Ishikawa (cell line): ENCODE results near the gene REV1.

Source experiments
- CEBPB ChIP-seq: IDR thresholded peaks from 2 replicates; pipeline ENCODE4 v1.6.1; 2012
- CREB1 ChIP-seq: IDR thresholded peaks from 2 replicates; pipeline ENCODE4 v1.6.1; 2012; ENCODE audit warnings: low read depth
- EGR1 ChIP-seq: IDR thresholded peaks from 2 replicates; pipeline ENCODE4 v1.6.1; 2012
- EP300 ChIP-seq: IDR thresholded peaks from 2 replicates; pipeline ENCODE4 v1.6.1; 2012; ENCODE audit warnings: borderline replicate concordance
- FOXM1 ChIP-seq: IDR thresholded peaks from 2 replicates; pipeline ENCODE4 v1.6.1; 2012; ENCODE audit warnings: low read depth, borderline replicate concordance
- MAX ChIP-seq: IDR thresholded peaks from 2 replicates; pipeline ENCODE4 v1.6.1; 2012
- NFIC ChIP-seq: IDR thresholded peaks from 2 replicates; pipeline ENCODE4 v1.6.1; 2012
- RAD21 ChIP-seq: IDR thresholded peaks from 2 replicates; pipeline ENCODE4 v1.6.1; 2012; ENCODE audit warnings: low read depth
- REST ChIP-seq: IDR thresholded peaks from 2 replicates; pipeline ENCODE4 v1.6.1; 2012; ENCODE audit warnings: low read depth, mild to moderate bottlenecking
- TAF1 ChIP-seq: IDR thresholded peaks from 2 replicates; pipeline ENCODE4 v1.6.1; 2012; ENCODE audit warnings: low read depth, mild to moderate bottlenecking
- TCF12 ChIP-seq: IDR thresholded peaks from 2 replicates; pipeline ENCODE4 v1.6.1; 2012; ENCODE audit warnings: low read depth
- TEAD4 ChIP-seq: IDR thresholded peaks from 2 replicates; pipeline ENCODE4 v1.6.1; 2012
- YY1 ChIP-seq: IDR thresholded peaks from 2 replicates; pipeline ENCODE4 v1.6.1; 2012; ENCODE audit warnings: low read depth
- ZBTB7A ChIP-seq: IDR thresholded peaks from 2 replicates; pipeline ENCODE4 v1.6.1; 2012; ENCODE audit warnings: low read depth
- TF ChIP-seq, protein P1 (sequence below): IDR thresholded peaks from 2 replicates; pipeline ENCODE4 v1.6.1; 2012

REV1 gene

DNA sequence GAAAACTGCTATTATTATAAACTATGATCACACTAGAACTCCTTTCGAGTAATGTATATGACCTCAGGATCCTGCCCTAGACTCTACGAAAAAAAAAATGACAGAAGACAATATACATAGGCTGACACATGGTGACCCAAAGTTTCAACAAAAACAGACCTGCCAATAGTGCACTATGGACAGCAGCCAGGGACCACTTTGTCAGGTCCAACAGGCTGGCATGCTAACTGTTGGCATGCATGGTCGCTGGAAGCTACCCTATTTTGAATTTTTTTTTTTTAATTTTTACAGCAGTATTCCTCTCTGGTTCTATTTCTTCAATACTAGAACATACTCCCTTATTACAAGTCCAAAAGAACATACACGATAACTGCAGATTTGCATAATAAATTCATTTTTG, 38.1 kb downstream of the REV1 start:
- TF ChIP-seq REST = no peak
- TF ChIP-seq, protein P1, sequence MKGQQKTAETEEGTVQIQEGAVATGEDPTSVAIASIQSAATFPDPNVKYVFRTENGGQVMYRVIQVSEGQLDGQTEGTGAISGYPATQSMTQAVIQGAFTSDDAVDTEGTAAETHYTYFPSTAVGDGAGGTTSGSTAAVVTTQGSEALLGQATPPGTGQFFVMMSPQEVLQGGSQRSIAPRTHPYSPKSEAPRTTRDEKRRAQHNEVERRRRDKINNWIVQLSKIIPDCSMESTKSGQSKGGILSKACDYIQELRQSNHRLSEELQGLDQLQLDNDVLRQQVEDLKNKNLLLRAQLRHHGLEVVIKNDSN = no peak
- TF ChIP-seq EP300 = no peak
- no peak for TF ChIP-seq YY1
- no peak for TF ChIP-seq CEBPB

DNA sequence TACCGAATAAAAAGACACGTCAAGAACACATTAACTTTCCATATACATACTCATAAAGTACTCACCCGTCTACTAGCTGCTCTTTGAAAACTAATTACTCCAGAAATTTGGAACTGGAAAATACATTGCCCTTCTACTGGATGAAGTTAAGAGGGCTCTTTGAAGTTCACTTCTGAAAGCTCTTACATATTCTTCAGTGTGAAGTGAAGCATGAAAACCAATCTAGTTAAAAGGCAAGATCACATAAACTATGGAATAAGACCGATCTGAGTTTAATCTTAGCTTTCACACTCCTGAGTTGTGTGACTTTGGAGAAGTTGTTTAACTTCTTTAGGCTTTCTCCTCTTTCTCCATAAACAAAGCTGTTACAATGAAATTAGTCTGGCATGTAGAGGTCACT, 38.5 kb downstream of the REV1 start:
- TF ChIP-seq CEBPB (no peak), NFIC (no peak), ZBTB7A (no peak), TCF12 (no peak), EP300 (no peak)

DNA sequence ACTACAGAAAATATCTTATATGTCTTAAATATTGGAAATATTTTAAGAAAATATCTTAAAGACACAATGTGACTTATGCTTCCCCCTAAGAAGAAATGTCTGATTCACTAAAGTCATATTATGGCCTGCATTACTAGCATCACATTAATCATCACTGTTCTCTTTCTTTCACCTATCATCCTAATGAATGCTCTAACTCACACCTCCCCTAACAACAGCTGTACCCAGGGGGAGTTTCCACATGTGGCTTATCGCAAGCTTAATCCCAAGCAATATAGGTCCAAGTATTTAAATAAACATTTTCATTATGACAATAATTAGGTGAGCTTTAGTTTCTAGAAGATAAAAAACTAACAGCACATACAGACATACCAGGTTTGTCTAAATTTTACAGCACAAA, 39.6 kb downstream of the REV1 start:
- TF ChIP-seq NFIC (no peak), TAF1 (no peak), RAD21 (no peak), MAX (no peak), YY1 (no peak), CEBPB (no peak), ZBTB7A (no peak), TCF12 (no peak), EP300 (no peak)

- TF ChIP-seq NFIC (no peak), CEBPB (no peak), YY1 (no peak), TCF12 (no peak), ZBTB7A (no peak), RAD21 (no peak), MAX (no peak), EGR1 (no peak), FOXM1 (no peak), REST (no peak), TEAD4 (no peak), TAF1 (no peak), CREB1 (no peak), EP300 (no peak)
- TF ChIP-seq, protein P1 = no peak
Observed at GRCh38 chr2:99448556-99448955, 41.3 kb downstream of the REV1 start.

DNA sequence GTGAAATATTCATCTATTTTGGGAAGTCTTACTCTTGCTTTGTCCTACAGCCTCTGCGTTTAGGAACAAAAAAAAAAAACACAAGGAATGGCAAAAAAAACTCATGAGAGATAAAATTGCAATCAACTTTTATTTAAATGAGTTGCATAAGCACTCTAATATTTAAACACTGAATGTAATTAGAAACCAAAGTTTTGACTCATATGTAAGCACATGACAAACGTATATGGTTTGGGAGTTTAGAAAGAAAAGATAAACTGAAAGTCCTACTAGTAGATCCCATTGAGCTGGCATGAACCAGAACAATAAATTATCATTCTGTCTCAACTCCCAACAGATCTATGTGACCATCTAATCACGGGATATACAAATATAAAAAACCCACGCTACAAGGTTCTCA, 44.8 kb downstream of the REV1 start:
- TF ChIP-seq NFIC = no peak
- TF ChIP-seq MAX = no peak
- no peak for TF ChIP-seq YY1
- TF ChIP-seq CREB1 = no peak

DNA sequence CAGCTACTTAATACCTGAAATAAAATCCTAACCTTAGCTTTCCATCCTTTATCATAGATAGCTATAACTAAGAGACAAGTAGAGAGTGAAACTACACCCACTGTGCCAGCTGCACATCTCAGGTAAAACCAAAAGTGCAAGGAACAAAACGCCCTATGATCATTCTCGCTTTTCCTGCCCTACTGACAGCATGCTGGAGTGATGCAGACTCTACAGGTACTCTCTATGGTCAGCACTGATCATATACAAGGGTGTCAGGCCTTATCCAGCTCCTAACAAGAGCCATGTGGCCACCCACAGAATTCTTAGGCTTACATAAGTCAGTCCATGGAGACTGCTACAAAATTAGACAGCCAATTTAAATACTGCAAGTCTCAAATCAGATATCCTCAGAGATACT, 45.6 kb downstream of the REV1 start:
- TF ChIP-seq, protein P1 = no peak
- no peak for TF ChIP-seq CEBPB
- TF ChIP-seq REST = no peak
- no peak for TF ChIP-seq CREB1
- no peak for TF ChIP-seq NFIC
- no peak for TF ChIP-seq EGR1
- no peak for TF ChIP-seq FOXM1
- TF ChIP-seq RAD21 = no peak
- no peak for TF ChIP-seq TEAD4
- TF ChIP-seq EP300 = no peak
- no peak for TF ChIP-seq MAX
